ENCODE measurements around the gene A2M.

A2M gene

DNA sequence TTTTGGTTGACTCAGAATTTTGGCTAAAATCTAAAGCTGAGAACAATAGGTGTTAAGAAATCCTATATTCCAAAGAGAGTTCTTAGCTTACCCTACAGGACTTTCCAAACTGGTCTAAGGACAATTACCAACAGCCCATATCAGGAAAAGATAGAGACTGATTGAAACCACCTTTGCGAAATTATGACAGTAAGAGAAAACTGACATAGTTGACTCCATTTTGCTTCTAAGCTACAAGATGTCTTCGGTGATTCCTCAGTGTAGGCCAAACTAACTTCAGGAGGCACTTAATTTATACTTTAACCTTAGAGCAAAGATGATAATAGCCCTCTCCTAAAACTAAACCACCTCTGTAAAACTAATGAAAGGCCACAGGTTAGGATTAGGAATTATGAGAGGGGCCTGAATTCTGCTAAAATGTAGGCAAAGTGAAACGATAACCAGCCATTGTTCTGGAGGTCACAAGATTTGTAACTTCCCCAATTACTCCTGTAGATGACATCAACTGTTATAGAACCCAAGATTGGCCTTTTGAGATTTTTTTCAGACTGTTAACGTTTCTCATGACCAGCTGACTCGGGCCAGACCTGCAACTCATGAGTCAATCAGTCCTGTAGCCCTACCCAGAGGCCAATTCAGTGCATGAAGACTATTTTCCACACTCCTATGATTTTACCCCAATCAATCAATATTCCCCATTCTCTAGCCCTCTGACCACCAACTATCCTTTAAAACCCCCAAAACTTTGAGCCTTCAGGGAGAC is 83.3 kb downstream of the A2M start:
- DNase-seq (ENCODE audit: low spot score) = no peak
- Histone ChIP-seq H3K4me3 (no peak overlapping the region), H3K27ac (no peak overlapping the region)
- TF ChIP-seq, protein P1, sequence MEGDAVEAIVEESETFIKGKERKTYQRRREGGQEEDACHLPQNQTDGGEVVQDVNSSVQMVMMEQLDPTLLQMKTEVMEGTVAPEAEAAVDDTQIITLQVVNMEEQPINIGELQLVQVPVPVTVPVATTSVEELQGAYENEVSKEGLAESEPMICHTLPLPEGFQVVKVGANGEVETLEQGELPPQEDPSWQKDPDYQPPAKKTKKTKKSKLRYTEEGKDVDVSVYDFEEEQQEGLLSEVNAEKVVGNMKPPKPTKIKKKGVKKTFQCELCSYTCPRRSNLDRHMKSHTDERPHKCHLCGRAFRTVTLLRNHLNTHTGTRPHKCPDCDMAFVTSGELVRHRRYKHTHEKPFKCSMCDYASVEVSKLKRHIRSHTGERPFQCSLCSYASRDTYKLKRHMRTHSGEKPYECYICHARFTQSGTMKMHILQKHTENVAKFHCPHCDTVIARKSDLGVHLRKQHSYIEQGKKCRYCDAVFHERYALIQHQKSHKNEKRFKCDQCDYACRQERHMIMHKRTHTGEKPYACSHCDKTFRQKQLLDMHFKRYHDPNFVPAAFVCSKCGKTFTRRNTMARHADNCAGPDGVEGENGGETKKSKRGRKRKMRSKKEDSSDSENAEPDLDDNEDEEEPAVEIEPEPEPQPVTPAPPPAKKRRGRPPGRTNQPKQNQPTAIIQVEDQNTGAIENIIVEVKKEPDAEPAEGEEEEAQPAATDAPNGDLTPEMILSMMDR (IDR thresholded peaks at IDR 0.05) = no peak

DNA sequence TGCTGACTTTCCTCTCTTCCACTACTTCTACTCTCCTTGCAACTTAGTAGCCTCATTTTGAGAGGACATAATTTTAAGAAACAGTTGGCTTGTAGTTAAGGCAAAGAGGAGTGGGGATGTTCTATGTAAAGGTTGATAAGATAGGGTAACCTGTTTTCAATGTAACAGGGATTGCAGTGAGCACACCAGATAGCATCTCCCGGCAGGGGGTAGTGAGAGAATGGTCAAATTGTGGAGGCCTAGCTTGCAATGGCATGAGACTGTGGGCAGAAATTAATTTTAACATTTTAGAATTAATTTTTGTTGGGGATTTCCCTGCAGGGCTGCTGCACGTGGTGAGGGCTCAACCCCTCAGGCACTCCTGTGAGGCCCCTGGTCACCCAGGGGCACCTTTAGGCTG is 84.9 kb downstream of the A2M start:
- Histone ChIP-seq H3K4me3 (no peak overlapping the region), H3K27ac (no peak overlapping the region)
- no peak for DNase-seq (ENCODE audit: low spot score)
- TF ChIP-seq, protein P1 (IDR thresholded peaks at IDR 0.05) = no peak

DNA sequence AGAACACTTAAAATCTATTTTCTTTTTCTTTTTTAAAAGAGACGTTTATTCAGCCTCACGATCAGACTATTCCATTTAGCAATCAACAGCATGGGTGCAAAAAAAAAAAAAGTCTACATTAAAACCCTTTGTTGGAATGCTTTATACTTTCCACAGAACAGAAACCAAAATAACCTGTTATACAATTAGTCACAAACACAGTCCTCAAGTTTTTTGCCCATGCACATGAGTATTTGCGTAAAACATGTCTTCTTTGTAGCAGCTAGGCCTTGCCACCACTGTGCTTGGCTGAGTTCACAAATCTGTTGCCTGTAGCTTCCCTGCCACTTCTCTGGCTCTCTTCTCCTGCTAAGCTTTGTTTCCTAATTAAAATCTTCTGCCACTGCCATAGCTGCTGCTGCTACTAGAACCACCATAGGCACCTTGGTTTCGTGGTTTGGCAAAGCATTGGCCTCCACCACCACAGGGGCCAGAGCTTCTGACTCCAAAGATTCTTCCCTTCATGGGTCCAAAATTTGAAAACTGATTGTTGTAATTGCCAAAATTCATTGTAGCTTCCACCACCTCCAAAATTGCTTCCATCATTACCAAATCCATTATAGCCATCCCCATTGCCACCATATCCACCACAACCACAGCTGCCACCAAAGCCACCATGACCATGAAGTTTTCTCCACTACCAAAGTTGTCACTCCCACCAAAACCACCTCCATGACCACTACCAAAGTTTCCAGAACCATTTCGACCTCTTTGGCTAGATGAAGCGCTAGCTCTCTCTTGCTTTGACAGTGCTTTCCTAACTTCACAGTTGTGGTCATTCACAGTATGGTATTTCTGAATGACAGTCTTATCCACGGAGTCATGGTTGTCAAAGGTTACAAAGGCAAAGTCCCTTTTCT is 88.3 kb downstream of the A2M start:
- Histone ChIP-seq H3K4me3 (no peak overlapping the region), H3K27ac (no peak overlapping the region)
- DNase-seq (ENCODE audit: low spot score) = no peak
- TF ChIP-seq, protein P1 (IDR thresholded peaks at IDR 0.05) = no peak

DNA sequence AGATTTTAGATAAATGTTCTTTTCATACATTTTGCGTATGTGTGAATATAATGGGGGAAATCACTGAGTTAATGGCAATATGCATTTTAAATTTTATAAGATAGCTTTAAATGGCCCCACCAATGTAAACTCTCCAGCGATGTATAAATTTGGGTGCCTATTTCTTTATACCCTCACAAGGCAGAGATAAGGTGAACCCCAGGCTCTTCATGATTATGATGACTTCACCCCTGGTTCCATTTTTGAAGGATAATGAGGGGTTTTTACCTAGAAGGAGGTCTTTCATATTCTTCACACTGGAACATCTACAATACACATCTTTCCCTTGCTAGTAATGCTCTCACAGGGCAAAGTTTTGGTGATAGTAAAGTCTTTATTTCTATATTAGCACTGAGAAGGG is 91.2 kb downstream of the A2M start:
- Histone ChIP-seq H3K4me3 (no peak overlapping the region), H3K27ac (no peak overlapping the region)
- DNase-seq (ENCODE audit: low spot score) = no peak
- TF ChIP-seq, protein P1 (IDR thresholded peaks at IDR 0.05) = no peak

DNA sequence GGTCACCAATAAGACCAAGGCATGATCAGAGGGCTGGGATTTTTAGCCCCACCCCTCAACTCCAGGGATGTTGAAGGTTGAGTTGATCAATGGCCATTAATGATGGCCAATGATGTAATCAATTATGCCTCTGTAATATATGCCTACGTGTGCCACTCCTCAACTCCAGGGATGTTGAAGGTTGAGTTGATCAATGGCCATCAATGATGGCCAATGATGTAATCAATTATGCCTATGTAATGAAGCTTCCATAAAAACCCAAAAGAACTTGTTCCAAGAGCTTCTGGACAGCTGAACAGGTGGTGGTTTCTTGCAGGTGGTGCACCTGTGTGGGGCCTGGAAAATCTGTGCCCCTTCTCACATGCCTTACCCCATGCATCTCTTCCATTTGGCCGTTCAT is 93.1 kb downstream of the A2M start:
- TF ChIP-seq, protein P1 (IDR thresholded peaks at IDR 0.05) = no peak
- H3K27ac ChIP-seq = no peak overlapping the region
- no peak for DNase-seq (ENCODE audit: low spot score)
- H3K4me3 ChIP-seq = no peak overlapping the region
